H1 (cell line): ENCODE data around the gene SCAMP3. TPM values are rescaled to one million over a fixed set of nuclear protein-coding genes. Genes with fewer than 3 reads are reported as not detected.

Source experiments
- CTCF ChIA-PET: fragments of 300-600 bp; sonication (Branson Sonifier 250); formaldehyde crosslinking; loops from one replicate; lab custom pipeline; 2021; ENCODE audit not compliant: partially characterized antibody; lab: Charles Lee
- POLR2A ChIA-PET: fragments of 300-600 bp; sonication (Branson Sonifier 250); formaldehyde crosslinking; loops from one replicate; lab custom pipeline; 2021; ENCODE audit warnings: inconsistent platforms; ENCODE audit not compliant: partially characterized antibody; lab: Charles Lee
- DNase-seq, 2 experiments: peaks; one replicate each; pipeline versions ENCODE4 v3.0.0 to v3.0.0-alpha.2; 2010 to 2022; ENCODE audit warnings: low spot score in 2 of 2, low read depth in 1 of 2, mixed read lengths in 1 of 2
- FAIRE-seq: peaks from 2 replicates; lab custom pipeline; 2011; peaks lifted over from hg19 to GRCh38; lab: Jason Lieb, UNC
- H2AFZ ChIP-seq: 2 replicates; pipeline ENCODE4 v1.8.1; 2012; ENCODE audit warnings: low read length, inconsistent platforms
- H2AK5ac ChIP-seq: 2 replicates; pipeline ENCODE4 v1.6.1; 2013; ENCODE audit warnings: low read depth, low read length
- H2BK120ac ChIP-seq: replicated peaks from 2 replicates; pipeline ENCODE3; 2013; ENCODE audit warnings: low read depth, low read length, inconsistent platforms
- H2BK12ac ChIP-seq: 2 replicates; pipeline ENCODE4 v1.6.1; 2013; ENCODE audit warnings: low read depth, low read length
- H2BK15ac ChIP-seq: 2 replicates; pipeline ENCODE4 v1.6.1; 2013; ENCODE audit warnings: low read length
- H2BK20ac ChIP-seq: 2 replicates; pipeline ENCODE4 v1.6.1; 2013; ENCODE audit warnings: low read length
- H2BK5ac ChIP-seq: 2 replicates; pipeline ENCODE4 v1.6.1; 2013; ENCODE audit warnings: low read depth, low read length
- H3K14ac ChIP-seq: 2 replicates; pipeline ENCODE4 v1.6.1; 2013; ENCODE audit warnings: inconsistent platforms; ENCODE audit not compliant: insufficient read length
- H3K18ac ChIP-seq: 2 replicates; pipeline ENCODE4 v1.6.1; 2013; ENCODE audit warnings: low read length; ENCODE audit errors: extremely low read depth
- H3K23ac ChIP-seq: 2 replicates; pipeline ENCODE4 v1.6.1; 2013; ENCODE audit warnings: inconsistent platforms; ENCODE audit not compliant: insufficient read length
- H3K23me2 ChIP-seq: 2 replicates; pipeline ENCODE4 v1.6.1; 2013; ENCODE audit warnings: low read depth, low read length
- H3K27ac ChIP-seq: 2 replicates; pipeline ENCODE4 v1.6.1; 2011; ENCODE audit warnings: low read depth, low read length, inconsistent platforms
- H3K27me3 ChIP-seq, 4 experiments: replicated peaks in 1 of 4; 1 replicate in 1 of 4; 2 replicates in 3 of 4; pipeline versions ENCODE4 v1.6.1 to v1.8.1; 2011 to 2013; ENCODE audit warnings: low read length in 3 of 4, mild to moderate bottlenecking in 3 of 4, inconsistent platforms in 2 of 4, mixed read lengths in 2 of 4, moderate library complexity in 1 of 4; ENCODE audit not compliant: control insufficient read depth in 3 of 4, insufficient read depth in 3 of 4; ENCODE audit errors: extremely low read depth in 1 of 4
- H3K36me3 ChIP-seq, 4 experiments: 2 replicates each; pipeline versions ENCODE4 v1.6.1 to v1.8.1; 2011 to 2013; ENCODE audit warnings: mild to moderate bottlenecking in 4 of 4, low read length in 3 of 4, moderate library complexity in 2 of 4, control low read depth in 1 of 4, inconsistent platforms in 1 of 4; ENCODE audit not compliant: insufficient read depth in 4 of 4, control insufficient read depth in 2 of 4
- H3K4ac ChIP-seq: replicated peaks from 2 replicates; pipeline ENCODE3; 2013; ENCODE audit warnings: low read length, low read depth, mixed read lengths, inconsistent platforms; ENCODE audit not compliant: insufficient read length
- H3K4me1 ChIP-seq, 4 experiments: replicated peaks in 1 of 4; 1 replicate in 1 of 4; 2 replicates in 3 of 4; pipeline versions ENCODE4 v1.6.1 to v1.8.1; 2011 to 2013; ENCODE audit warnings: low read length in 3 of 4, inconsistent platforms in 2 of 4, mixed read lengths in 1 of 4; ENCODE audit not compliant: insufficient read depth in 4 of 4, control insufficient read depth in 3 of 4
- H3K4me2 ChIP-seq, 2 experiments: 2 replicates each; pipeline versions ENCODE4 v1.6.1 to v1.8.1; 2011 to 2013; ENCODE audit warnings: low read depth in 2 of 2, low read length in 2 of 2, control low read depth in 1 of 2, inconsistent platforms in 1 of 2, mild to moderate bottlenecking in 1 of 2; ENCODE audit not compliant: insufficient read depth in 1 of 2
- H3K4me3 ChIP-seq, 4 experiments: fragments of 200-600, 300-600 bp in 1 of 4; sonication (generic), shearing (Covaris generic), sonication (Bioruptor Twin) in 1 of 4; 2 replicates each; pipeline versions ENCODE4 v1.5.1 to v1.8.1; 2011 to 2016; ENCODE audit warnings: low read length in 4 of 4, low read depth in 3 of 4, control low read depth in 2 of 4, inconsistent platforms in 2 of 4, mild to moderate bottlenecking in 2 of 4, mixed read lengths in 1 of 4, moderate library complexity in 1 of 4; ENCODE audit not compliant: insufficient read depth in 2 of 4; ENCODE audit errors: extremely low read depth in 1 of 4
- H3K56ac ChIP-seq: replicated peaks from 2 replicates; pipeline ENCODE3; 2013; ENCODE audit warnings: low read depth, mild to moderate bottlenecking, mixed read lengths, low read length, inconsistent platforms; ENCODE audit not compliant: insufficient read length
- H3K79me1 ChIP-seq: 2 replicates; pipeline ENCODE4 v1.6.1; 2013; ENCODE audit warnings: low read depth, low read length, control low read depth
- H3K79me2 ChIP-seq, 2 experiments: 2 replicates each; pipeline versions ENCODE4 v1.6.1 to v1.8.1; 2012 to 2013; ENCODE audit warnings: low read length in 2 of 2, mild to moderate bottlenecking in 2 of 2, inconsistent platforms in 1 of 2; ENCODE audit not compliant: insufficient read depth in 2 of 2, control insufficient read depth in 1 of 2
- H3K9ac ChIP-seq, 4 experiments: replicated peaks in 1 of 4; 1 replicate in 1 of 4; 2 replicates in 3 of 4; pipeline versions ENCODE4 v1.6.1 to v1.8.1; 2011 to 2013; ENCODE audit warnings: low read depth in 3 of 4, low read length in 3 of 4, control low read depth in 2 of 4, mild to moderate bottlenecking in 2 of 4, moderate library complexity in 2 of 4, inconsistent platforms in 1 of 4; ENCODE audit errors: extremely low read depth in 1 of 4
- H3K9me3 ChIP-seq, 2 experiments: 2 replicates each; pipeline versions ENCODE4 v1.6.1 to v1.8.1; 2012 to 2013; ENCODE audit warnings: mild to moderate bottlenecking in 2 of 2, moderate library complexity in 2 of 2, control low read depth in 1 of 2, inconsistent platforms in 1 of 2, low read depth in 1 of 2, low read length in 1 of 2, mixed read lengths in 1 of 2; ENCODE audit not compliant: insufficient read depth in 2 of 2
- H4K20me1 ChIP-seq, 2 experiments: replicated peaks in 1 of 2; 2 replicates each; pipeline versions ENCODE3 to v1.8.1; 2011 to 2013; ENCODE audit warnings: inconsistent platforms in 2 of 2, low read length in 2 of 2, mild to moderate bottlenecking in 1 of 2; ENCODE audit not compliant: insufficient read depth in 2 of 2, control insufficient read depth in 1 of 2
- H4K5ac ChIP-seq: 2 replicates; pipeline ENCODE4 v1.6.1; 2013; ENCODE audit warnings: low read length, low read depth, mixed read lengths, inconsistent platforms; ENCODE audit not compliant: insufficient read length
- H4K8ac ChIP-seq: 2 replicates; pipeline ENCODE4 v1.8.0; 2013; ENCODE audit warnings: mild to moderate bottlenecking, moderate library complexity, low read length, inconsistent platforms; ENCODE audit not compliant: insufficient read depth; ENCODE audit errors: extremely low read depth
- H4K91ac ChIP-seq: replicated peaks from 2 replicates; pipeline ENCODE3; 2013; ENCODE audit warnings: low read length, mixed read lengths, inconsistent platforms; ENCODE audit not compliant: insufficient read length
- BACH1 ChIP-seq: IDR thresholded peaks from 2 replicates; pipeline ENCODE4 v1.6.1; 2012; ENCODE audit warnings: low read length, improper control_type of control experiment
- GTF2F1 ChIP-seq: IDR thresholded peaks from 2 replicates; pipeline ENCODE4 v1.6.1; 2012; ENCODE audit warnings: low read depth, low read length, improper control_type of control experiment, borderline replicate concordance
- JUN ChIP-seq: IDR thresholded peaks from 2 replicates; pipeline ENCODE4 v1.6.1; 2011; ENCODE audit warnings: low read depth, mild to moderate bottlenecking, improper control_type of control experiment, low read length
- POU5F1 ChIP-seq: IDR thresholded peaks from 2 replicates; pipeline ENCODE4 v1.6.1; 2011; ENCODE audit warnings: low read depth, mild to moderate bottlenecking, low read length, moderate library complexity
- SUZ12 ChIP-seq: fragments of 200-600 bp; sonication (generic); IDR thresholded peaks from 2 replicates; pipeline ENCODE4 v1.6.1; 2012; ENCODE audit warnings: mild to moderate bottlenecking, inconsistent platforms, low read length, moderate library complexity, mixed read lengths
- WGBS, 2 experiments: shearing (Covaris generic) in 1 of 2; methylation state at CpG; one replicate each; pipeline versions ENCODE4 v1.1.6 to v1.1.7; 2013 to 2015; ENCODE audit warnings: low lambda C conversion rate in 2 of 2, mixed read lengths in 2 of 2, inconsistent platforms in 1 of 2, low coverage in 1 of 2, missing lambda C conversion rate in 1 of 2; ENCODE audit not compliant: insufficient replicate concordance in 2 of 2, insufficient coverage in 1 of 2, insufficient read length in 1 of 2; ENCODE audit errors: extremely low coverage in 1 of 2, missing lambda C conversion rate in 1 of 2; 5-methylcytosine and 5-hydroxymethylcytosine counted together
- polyA plus RNA-seq, 7 experiments: library from polyadenylated mRNA; depleted of rRNA in 3 of 7; stranded (reverse) in 5 of 7; unstranded in 2 of 7; fragments of >200 nt in 5 of 7; fragments of 200-250 nt in 2 of 7; gene quantifications; 1 replicate in 5 of 7; 2 replicates in 1 of 7; 4 replicates in 1 of 7; pipeline versions ENCODE4 v1.2.1 to v1.2.3, GENCODE V29; 2011 to 2013; ENCODE audit warnings: missing spikeins in 2 of 7, mixed read lengths in 2 of 7
- total RNA-seq: library from RNA; stranded (reverse); fragmentation: NEBNext Ultra II Directional; extraction: Animal tissue kit (Norgen Biotek cat#: 25700); gene quantifications from 2 replicates; pipeline ENCODE4 v1.2.1, GENCODE V29; 2021
- TF ChIP-seq, protein P1 (sequence below): IDR thresholded peaks from 2 replicates; pipeline ENCODE4 v1.6.1; 2012; ENCODE audit warnings: inconsistent platforms

SCAMP3 gene
- total and polyA plus RNA-seq, 2 of the 8 experiments (the other 6 are each of a cell fraction or from before 2014, with no cell fraction given): 48.9 to 143 TPM

DNA sequence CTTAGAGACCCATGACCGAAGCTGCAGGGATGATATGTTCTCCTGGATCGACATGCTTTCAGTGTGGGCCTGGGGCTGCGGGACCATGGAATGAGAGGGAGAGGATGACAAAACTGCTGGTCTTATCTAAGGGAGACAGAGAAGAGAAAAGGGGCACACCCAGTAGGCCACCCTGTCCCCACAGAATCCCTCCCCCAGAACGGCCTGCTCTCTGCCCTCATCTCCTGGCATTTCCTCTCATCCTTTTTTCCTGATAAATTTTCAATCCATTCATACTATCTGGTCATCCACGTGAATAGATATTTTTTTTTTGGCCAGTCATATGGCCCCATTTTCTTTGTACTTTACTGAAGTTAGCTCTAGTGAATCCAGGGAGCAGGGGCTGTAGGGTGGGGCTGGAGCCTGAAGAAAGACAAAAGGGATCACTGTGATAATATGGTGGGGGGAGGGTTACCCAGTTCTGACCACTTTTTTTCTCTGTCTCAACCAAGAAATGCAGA, 39.2 kb upstream of the SCAMP3 start, which contains the start of gene PKLR:
Gene PKLR (minus strand): TSS at position 97 of the 500 bp plus-strand sequence. CDS start 43 bp downstream, at position 54.
- Histone ChIP-seq H3K14ac (no peak within 1 kb of the TSS), H2BK15ac (no peak within 1 kb of the TSS), H3K23me2 (peaks cover under 1% of the 10 kb centered on the region; the same call in 1 of the 2 replicates), H3K27ac (no peak within 1 kb of the TSS), H3K4me1 (peaks cover 0 to 10% (median 2%) of the 10 kb centered on the region in 4 experiments; a peak in 5 of 7 replicates), H4K20me1 (no peaks in the 10 kb centered on the region), H3K4me2 (no peak within 1 kb of the TSS), H4K5ac (no peak within 1 kb of the TSS), H3K4ac (no peak within 1 kb of the TSS), H3K36me3 (no peaks in the 10 kb centered on the region), H3K79me2 (no peaks in the 10 kb centered on the region), H2BK20ac (no peak within 1 kb of the TSS), H3K4me3 (no peak within 1 kb of the TSS), H3K9me3 (no peaks in the 10 kb centered on the region), H3K56ac (no peak within 1 kb of the TSS), H2AFZ (no peak within 1 kb of the TSS), H3K27me3 (no peaks in the 10 kb centered on the region; a peak in 2 of 7 replicates), H2BK12ac (no peak within 1 kb of the TSS), H2BK5ac (no peak within 1 kb of the TSS), H4K8ac (no peak within 1 kb of the TSS; the same call in 1 of the 2 replicates), H2BK120ac (no peak within 1 kb of the TSS), H3K23ac (no peak within 1 kb of the TSS), H3K18ac (no peak within 1 kb of the TSS), H2AK5ac (peak within 1 kb of the TSS; percentile 65; the same call in 1 of the 2 replicates), H3K9ac (no peak within 1 kb of the TSS)
- ChIA-PET POLR2A (interaction anchor here (1.2 kb wide), 1 partner anchor 39 kb away, joined by 3 read pairs; the partner anchor contains the start of gene SCAMP3), CTCF (interaction anchor here (1.4 to 2.9 kb wide), 5 partner anchors 9 to 51 kb away, joined by 4 to 11 read pairs (median 7); no protein-coding TSS in a partner anchor)
- 96% methylated on average over 5 of the region's 5 CpGs; no CpG with 5 or more reads in 1 of the 2 experiments for WGBS, 2 experiments
- FAIRE-seq: no peak
- TF ChIP-seq JUN (no peak), BACH1 (no peak), GTF2F1 (no peak), POU5F1 (no peak), SUZ12 (no peak)
- TF ChIP-seq, protein P1, sequence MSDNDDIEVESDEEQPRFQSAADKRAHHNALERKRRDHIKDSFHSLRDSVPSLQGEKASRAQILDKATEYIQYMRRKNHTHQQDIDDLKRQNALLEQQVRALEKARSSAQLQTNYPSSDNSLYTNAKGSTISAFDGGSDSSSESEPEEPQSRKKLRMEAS: no peak
- TF ChIP-seq, all 59 proteins: peak for 0
- Histone ChIP-seq H4K91ac (no peak within 1 kb of the TSS), H3K79me1 (no peaks in the 10 kb centered on the region)
- no peak for DNase-seq
